IPS-15b (cell line): ENCODE measurements around the gene C7orf33.
"Not testable (repeated sequence)": the region's sequence is repeated elsewhere in the genome, so short reads cannot be mapped to it uniquely, and the experiment has no call there.

Experiments used
- H3K27me3 ChIP-seq: one replicate; pipeline ENCODE4 v1.6.1; 2013; ENCODE audit warnings: low read length; ENCODE audit not compliant: control insufficient read depth, insufficient read depth
- H3K36me3 ChIP-seq: one replicate; pipeline ENCODE4 v1.6.1; 2013; ENCODE audit warnings: low read length; ENCODE audit not compliant: control insufficient read depth, insufficient read depth
- H3K4me1 ChIP-seq: one replicate; pipeline ENCODE4 v1.6.1; 2013; ENCODE audit warnings: mild to moderate bottlenecking, low read length; ENCODE audit not compliant: control insufficient read depth, insufficient read depth
- H3K4me3 ChIP-seq: one replicate; pipeline ENCODE4 v1.5.1; 2013; ENCODE audit warnings: low read depth, low read length
- H3K9ac ChIP-seq: one replicate; pipeline ENCODE4 v1.6.1; 2013; ENCODE audit warnings: low read depth, mild to moderate bottlenecking, low read length
- H3K9me3 ChIP-seq: one replicate; pipeline ENCODE4 v1.6.1; 2013; ENCODE audit warnings: mild to moderate bottlenecking, low read length; ENCODE audit not compliant: control insufficient read depth, insufficient read depth

The C7orf33 gene

GRCh38 chr7:148584154-148584827, 6.3 kb upstream of the C7orf33 start:
- Histone ChIP-seq H3K9ac (no peak overlapping the region), H3K4me1 (peaks cover 10% of the 10 kb centered on the region)

GRCh38 chr7:148585399-148585798, 5.2 kb upstream of the C7orf33 start:
- H3K9me3 ChIP-seq, result no peaks in the 10 kb centered on the region
- no peak overlapping the region for H3K9ac ChIP-seq
- H3K4me1 ChIP-seq, result peaks cover 19% of the 10 kb centered on the region
- no peak overlapping the region for H3K4me3 ChIP-seq
- H3K27me3 ChIP-seq, result no peaks in the 10 kb centered on the region
- no peaks in the 10 kb centered on the region for H3K36me3 ChIP-seq

More at GRCh38 chr7:148584154-148584827, 6.3 kb upstream of the C7orf33 start:
- Histone ChIP-seq H3K9me3 (no peaks in the 10 kb centered on the region), H3K27me3 (no peaks in the 10 kb centered on the region), H3K36me3 (no peaks in the 10 kb centered on the region), H3K4me3 (no peak overlapping the region)

GRCh38 chr7:148587076-148587475, 3.5 kb upstream of the C7orf33 start:
- no peak overlapping the region for H3K4me3 ChIP-seq
- H3K27me3 ChIP-seq, result no peaks in the 10 kb centered on the region
- no peak overlapping the region for H3K9ac ChIP-seq
- H3K9me3 ChIP-seq, result no peaks in the 10 kb centered on the region
- H3K4me1 ChIP-seq, result peaks cover 19% of the 10 kb centered on the region
- H3K36me3 ChIP-seq, result no peaks in the 10 kb centered on the region

- no peaks in the 10 kb centered on the region for H3K9me3 ChIP-seq
- H3K9ac ChIP-seq, result no peak overlapping the region
- peaks cover 19% of the 10 kb centered on the region for H3K4me1 ChIP-seq
- no peaks in the 10 kb centered on the region for H3K36me3 ChIP-seq
- no peaks in the 10 kb centered on the region for H3K27me3 ChIP-seq
- no peak overlapping the region for H3K4me3 ChIP-seq
Measured at GRCh38 chr7:148588168-148588567, 2.4 kb upstream of the C7orf33 start.

- Histone ChIP-seq H3K4me3 (no peak overlapping the region), H3K27me3 (no peaks in the 10 kb centered on the region), H3K9me3 (no peaks in the 10 kb centered on the region), H3K36me3 (no peaks in the 10 kb centered on the region), H3K4me1 (peaks cover 19% of the 10 kb centered on the region), H3K9ac (no peak overlapping the region)
Measured at GRCh38 chr7:148588670-148589131, 1.9 kb upstream of the C7orf33 start.

- no peaks in the 10 kb centered on the region for H3K27me3 ChIP-seq
- no peak overlapping the region for H3K4me3 ChIP-seq
Measured at GRCh38 chr7:148589640-148590039, 926 bp upstream of the C7orf33 start.

GRCh38 chr7:148596354-148596753, 5.8 kb downstream of the C7orf33 start:
- not testable (repeated sequence) for H3K9ac ChIP-seq, H3K4me1 ChIP-seq, H3K4me3 ChIP-seq, H3K36me3 ChIP-seq, H3K27me3 ChIP-seq, H3K9me3 ChIP-seq

More at GRCh38 chr7:148589640-148590039, 926 bp upstream of the C7orf33 start:
- Histone ChIP-seq H3K9me3 (no peaks in the 10 kb centered on the region), H3K36me3 (no peaks in the 10 kb centered on the region), H3K9ac (no peak overlapping the region), H3K4me1 (peaks cover 19% of the 10 kb centered on the region)

GRCh38 chr7:148598351-148598750, 7.8 kb downstream of the C7orf33 start:
- H3K9ac ChIP-seq, result no peak overlapping the region
- no peaks in the 10 kb centered on the region for H3K27me3 ChIP-seq
- no peaks in the 10 kb centered on the region for H3K9me3 ChIP-seq
- no peaks in the 10 kb centered on the region for H3K36me3 ChIP-seq
- no peaks in the 10 kb centered on the region for H3K4me1 ChIP-seq
- no peak overlapping the region for H3K4me3 ChIP-seq

GRCh38 chr7:148605350-148605749, 14.8 kb downstream of the C7orf33 start:
- Histone ChIP-seq H3K9me3 (no peaks in the 10 kb centered on the region), H3K4me3 (no peak overlapping the region), H3K9ac (no peak overlapping the region), H3K36me3 (no peaks in the 10 kb centered on the region), H3K4me1 (peaks cover 6% of the 10 kb centered on the region), H3K27me3 (no peaks in the 10 kb centered on the region)

GRCh38 chr7:148607151-148607661, 16.6 kb downstream of the C7orf33 start:
- H3K4me3 ChIP-seq, result no peak overlapping the region
- H3K9ac ChIP-seq, result no peak overlapping the region
- no peaks in the 10 kb centered on the region for H3K36me3 ChIP-seq
- peaks cover 6% of the 10 kb centered on the region for H3K4me1 ChIP-seq
- no peaks in the 10 kb centered on the region for H3K9me3 ChIP-seq
- H3K27me3 ChIP-seq, result no peaks in the 10 kb centered on the region

GRCh38 chr7:148609045-148609725, 18.6 kb downstream of the C7orf33 start:
- no peaks in the 10 kb centered on the region for H3K27me3 ChIP-seq
- no peaks in the 10 kb centered on the region for H3K9me3 ChIP-seq
- no peaks in the 10 kb centered on the region for H3K36me3 ChIP-seq
- H3K9ac ChIP-seq, result no peak overlapping the region
- no peak overlapping the region for H3K4me3 ChIP-seq
- peaks cover 6% of the 10 kb centered on the region for H3K4me1 ChIP-seq

- Histone ChIP-seq H3K36me3 (no peaks in the 10 kb centered on the region), H3K27me3 (no peaks in the 10 kb centered on the region), H3K9ac (no peak overlapping the region), H3K4me1 (peaks cover 6% of the 10 kb centered on the region), H3K9me3 (no peaks in the 10 kb centered on the region), H3K4me3 (no peak overlapping the region)
Measured at GRCh38 chr7:148611692-148612091, 21.1 kb downstream of the C7orf33 start.
